Tibial nerve (tissue), 4 donors: ENCODE results near the gene YIF1A. TPM values are rescaled to one million over a fixed set of nuclear protein-coding genes. Genes with fewer than 3 reads are reported as not detected.

Source experiments
- DNase-seq, 2 donors: peaks; one replicate each; pipeline ENCODE4 v3.0.0-alpha.2; 2019; ENCODE audit warnings: low spot score in 2 of 2
- H3K27ac ChIP-seq, 4 donors: fragments of 200-600 bp; sonication (generic) in 3 of 4; one replicate each; pipeline ENCODE4 v1.5.1; 2017 to 2019; ENCODE audit warnings: mild to moderate bottlenecking in 1 of 4
- H3K27me3 ChIP-seq, 2 donors: fragments of 200-600 bp; sonication (generic) in 1 of 2; one replicate each; pipeline versions ENCODE4 v1.5.1 to v1.6.0; 2017 to 2019
- H3K36me3 ChIP-seq, 3 donors: fragments of 200-600 bp; sonication (generic); one replicate each; pipeline ENCODE4 v1.5.1; 2018 to 2019
- H3K4me1 ChIP-seq, 4 donors: fragments of 200-600 bp; sonication (generic) in 3 of 4; one replicate each; pipeline ENCODE4 v1.5.1; 2017 to 2019
- H3K4me3 ChIP-seq, 4 donors: fragments of 200-600 bp; sonication (generic) in 3 of 4; one replicate each; pipeline ENCODE4 v1.5.1; 2017 to 2019; ENCODE audit warnings: mild to moderate bottlenecking in 1 of 4, moderate library complexity in 1 of 4
- H3K9me3 ChIP-seq, 4 donors: fragments of 200-600 bp; sonication (generic) in 3 of 4; one replicate each; pipeline ENCODE4 v1.5.1; 2017 to 2019
- EP300 ChIP-seq, 2 donors: sonication (generic); formaldehyde crosslinking; IDR thresholded peaks; one replicate each; pipeline ENCODE4 v1.6.1; 2017; ENCODE audit warnings: antibody characterized with exemption in 2 of 2, mild to moderate bottlenecking in 1 of 2
- POLR2A ChIP-seq, 2 donors: fragments of 450-650 bp; IDR thresholded peaks; one replicate each; pipeline ENCODE4 v1.6.1; 2017; ENCODE audit warnings: antibody characterized with exemption in 2 of 2, mild to moderate bottlenecking in 2 of 2, moderate library complexity in 2 of 2
- WGBS, 2 donors: methylation state at CpG; one replicate each; pipeline ENCODE4 v1.1.5; 2018; 5-methylcytosine and 5-hydroxymethylcytosine counted together
- total RNA-seq, 4 donors: library from RNA; depleted of rRNA; stranded (reverse); fragments of >200 nt; gene quantifications; one replicate each; pipeline ENCODE4 v1.1.0, GENCODE V29; 2016
- TF ChIP-seq, protein P1 (sequence below), 5 experiments: fragments of 200-600 bp in 3 of 5; fragments of 450-650 bp in 2 of 5; sonication (generic) in 3 of 5; IDR thresholded peaks; one replicate each; pipeline ENCODE4 v1.5.1; 2016 to 2019; ENCODE audit warnings: antibody characterized with exemption in 5 of 5, mild to moderate bottlenecking in 3 of 5, moderate library complexity in 2 of 5

YIF1A gene
- total RNA-seq, 4 donors from 2014 or later = 76.0 to 143 (median 90.6) TPM

- no peak for DNase-seq
- TF ChIP-seq, protein P1, sequence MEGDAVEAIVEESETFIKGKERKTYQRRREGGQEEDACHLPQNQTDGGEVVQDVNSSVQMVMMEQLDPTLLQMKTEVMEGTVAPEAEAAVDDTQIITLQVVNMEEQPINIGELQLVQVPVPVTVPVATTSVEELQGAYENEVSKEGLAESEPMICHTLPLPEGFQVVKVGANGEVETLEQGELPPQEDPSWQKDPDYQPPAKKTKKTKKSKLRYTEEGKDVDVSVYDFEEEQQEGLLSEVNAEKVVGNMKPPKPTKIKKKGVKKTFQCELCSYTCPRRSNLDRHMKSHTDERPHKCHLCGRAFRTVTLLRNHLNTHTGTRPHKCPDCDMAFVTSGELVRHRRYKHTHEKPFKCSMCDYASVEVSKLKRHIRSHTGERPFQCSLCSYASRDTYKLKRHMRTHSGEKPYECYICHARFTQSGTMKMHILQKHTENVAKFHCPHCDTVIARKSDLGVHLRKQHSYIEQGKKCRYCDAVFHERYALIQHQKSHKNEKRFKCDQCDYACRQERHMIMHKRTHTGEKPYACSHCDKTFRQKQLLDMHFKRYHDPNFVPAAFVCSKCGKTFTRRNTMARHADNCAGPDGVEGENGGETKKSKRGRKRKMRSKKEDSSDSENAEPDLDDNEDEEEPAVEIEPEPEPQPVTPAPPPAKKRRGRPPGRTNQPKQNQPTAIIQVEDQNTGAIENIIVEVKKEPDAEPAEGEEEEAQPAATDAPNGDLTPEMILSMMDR (IDR thresholded peaks at IDR 0.05) = no peak
- TF ChIP-seq POLR2A (IDR thresholded peaks at IDR 0.05) (no peak), EP300 (IDR thresholded peaks at IDR 0.05) (no peak)
- 81 to 82% methylated on average over 14 of the region's 14 CpGs for WGBS, 2 donors
- Histone ChIP-seq H3K27me3 (peaks cover 0 to 3% of the 10 kb centered on the region in 2 donors), H3K36me3 (peaks cover 9 to 57% (median 12%) of the 10 kb centered on the region in 3 donors), H3K4me3 (no peak overlapping the region), H3K9me3 (no peaks in the 10 kb centered on the region), H3K27ac (no peak overlapping the region), H3K4me1 (peaks cover 0 to 19% (median 11%) of the 10 kb centered on the region in 4 donors)
Observed at GRCh38 chr11:66275984-66276612, 12.8 kb downstream of the YIF1A start.

- Histone ChIP-seq H3K36me3 (peaks cover 9 to 58% (median 12%) of the 10 kb centered on the region in 3 donors), H3K4me1 (peaks cover 0 to 26% (median 13%) of the 10 kb centered on the region in 4 donors), H3K27me3 (peaks cover 0 to 3% of the 10 kb centered on the region in 2 donors), H3K4me3 (no peak overlapping the region), H3K27ac (no peak overlapping the region), H3K9me3 (no peaks in the 10 kb centered on the region)
- 88 to 90% methylated on average over 8 of the region's 8 CpGs for WGBS, 2 donors
- TF ChIP-seq, protein P1 (IDR thresholded peaks at IDR 0.05) = no peak
- TF ChIP-seq EP300 (IDR thresholded peaks at IDR 0.05) = no peak
- TF ChIP-seq POLR2A (IDR thresholded peaks at IDR 0.05) = no peak
- DNase-seq = no peak
Observed at GRCh38 chr11:66275396-66275795, 13.5 kb downstream of the YIF1A start.

DNA sequence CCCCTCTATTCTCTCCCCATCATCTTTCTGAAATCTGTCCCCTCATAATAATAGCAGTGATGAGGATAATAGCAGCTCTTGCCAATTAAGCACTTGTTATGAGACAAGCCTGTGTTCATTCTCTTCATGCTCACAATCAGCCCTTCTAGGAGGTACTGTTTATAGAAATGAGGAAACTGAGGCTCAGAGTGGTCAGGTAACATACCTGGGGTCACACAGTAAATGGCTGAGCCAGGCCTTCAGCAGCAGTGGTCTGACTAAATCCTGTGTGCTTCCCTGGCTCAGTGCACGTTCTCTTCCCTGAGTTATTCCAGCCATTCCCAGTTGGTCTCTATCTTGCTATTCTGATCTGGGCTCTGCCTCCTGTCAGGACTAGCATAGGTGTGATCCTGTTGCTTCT lies 14.7 kb downstream of the YIF1A start:
- H3K4me1 ChIP-seq = peaks cover 0 to 37% (median 20%) of the 10 kb centered on the region in 4 donors
- H3K27ac ChIP-seq = no peak overlapping the region
- peaks cover 0 to 1% of the 10 kb centered on the region in 2 donors for H3K27me3 ChIP-seq
- peaks cover 9 to 60% (median 12%) of the 10 kb centered on the region in 3 donors for H3K36me3 ChIP-seq
- DNase-seq = no peak
- H3K4me3 ChIP-seq = no peak overlapping the region
- 33 to 67% methylated on average over 1 of the region's 1 CpG for WGBS, 2 donors
- no peaks in the 10 kb centered on the region for H3K9me3 ChIP-seq
- TF ChIP-seq POLR2A (IDR thresholded peaks at IDR 0.05) = no peak
- TF ChIP-seq EP300 (IDR thresholded peaks at IDR 0.05) = no peak
- TF ChIP-seq, protein P1 (IDR thresholded peaks at IDR 0.05) = no peak

GRCh38 chr11:66272596-66272995 lies 16.3 kb downstream of the YIF1A start:
- no peak for DNase-seq
- 90 to 91% methylated on average over 2 of the region's 2 CpGs for WGBS, 2 donors
- Histone ChIP-seq H3K4me1 (peaks cover 0 to 29% (median 13%) of the 10 kb centered on the region in 4 donors), H3K4me3 (no peak overlapping the region), H3K27me3 (no peaks in the 10 kb centered on the region), H3K27ac (no peak overlapping the region), H3K9me3 (no peaks in the 10 kb centered on the region), H3K36me3 (peaks cover 9 to 60% (median 12%) of the 10 kb centered on the region in 3 donors)
- TF ChIP-seq EP300 (IDR thresholded peaks at IDR 0.05) = no peak
- TF ChIP-seq POLR2A (IDR thresholded peaks at IDR 0.05) = no peak
- TF ChIP-seq, protein P1 (IDR thresholded peaks at IDR 0.05) = no peak

DNA sequence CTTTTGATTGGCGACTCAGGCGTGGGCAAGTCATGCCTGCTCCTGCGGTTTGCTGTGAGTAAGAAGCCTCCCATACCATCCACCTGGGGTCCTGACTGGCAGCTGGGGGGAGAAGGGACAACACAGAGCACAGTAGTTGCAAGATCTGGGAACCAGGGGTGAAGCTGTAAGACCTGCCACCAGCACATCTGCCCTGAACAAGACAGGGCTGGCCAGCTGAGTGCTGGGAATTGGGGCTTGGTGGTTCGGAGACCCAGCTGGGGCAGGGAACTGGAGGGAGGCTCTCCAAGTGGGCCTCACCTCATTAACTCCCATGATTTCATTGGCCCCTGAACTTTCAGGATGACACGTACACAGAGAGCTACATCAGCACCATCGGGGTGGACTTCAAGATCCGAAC lies 17.1 kb downstream of the YIF1A start:
- WGBS, 2 donors = 86 to 90% methylated on average over 7 of the region's 7 CpGs
- no peaks in the 10 kb centered on the region for H3K27me3 ChIP-seq
- peaks cover 0 to 27% (median 13%) of the 10 kb centered on the region in 4 donors for H3K4me1 ChIP-seq
- peaks cover 9 to 57% (median 12%) of the 10 kb centered on the region in 3 donors for H3K36me3 ChIP-seq
- no peak overlapping the region for H3K27ac ChIP-seq
- no peak for TF ChIP-seq POLR2A (IDR thresholded peaks at IDR 0.05)
- TF ChIP-seq, protein P1 (IDR thresholded peaks at IDR 0.05) = no peak
- TF ChIP-seq EP300 (IDR thresholded peaks at IDR 0.05) = no peak
- H3K4me3 ChIP-seq = no peak overlapping the region
- no peaks in the 10 kb centered on the region for H3K9me3 ChIP-seq
- DNase-seq = no peak
